NOMO-1 treated with DMSO at 0.1 percent for 48 hours (cell line): Measurements from ENCODE around the gene NME4.
"Not testable (repeated sequence)": the region's sequence is repeated elsewhere in the genome, so short reads cannot be mapped to it uniquely, and the experiment has no call there.

Experiments used
- DNase-seq: peaks from one replicate; lab custom pipeline; 2025; ENCODE audit not compliant: unreplicated experiment; lab: John Stamatoyannopoulos, UW

Gene NME4

DNA sequence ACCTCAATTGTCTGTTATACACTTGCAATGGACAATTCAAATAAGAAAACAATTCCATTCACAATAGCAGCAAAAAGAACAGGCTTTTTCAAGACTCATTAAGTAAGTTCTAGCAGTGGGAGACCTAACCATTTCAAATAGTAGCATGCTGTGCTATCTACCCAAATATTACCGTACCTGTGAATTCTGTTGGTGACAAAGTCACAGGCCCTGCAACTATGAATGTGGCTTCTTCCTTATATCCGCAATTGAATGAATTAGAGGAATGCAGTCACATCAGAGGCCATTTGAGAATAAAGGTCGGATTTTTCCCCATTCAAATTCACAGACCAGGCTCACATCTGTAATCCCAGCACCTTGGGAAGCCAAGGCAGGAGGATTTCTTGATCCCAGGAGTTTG lies 800 bp upstream of the NME4 start:
- DNase-seq: no peak

DNA sequence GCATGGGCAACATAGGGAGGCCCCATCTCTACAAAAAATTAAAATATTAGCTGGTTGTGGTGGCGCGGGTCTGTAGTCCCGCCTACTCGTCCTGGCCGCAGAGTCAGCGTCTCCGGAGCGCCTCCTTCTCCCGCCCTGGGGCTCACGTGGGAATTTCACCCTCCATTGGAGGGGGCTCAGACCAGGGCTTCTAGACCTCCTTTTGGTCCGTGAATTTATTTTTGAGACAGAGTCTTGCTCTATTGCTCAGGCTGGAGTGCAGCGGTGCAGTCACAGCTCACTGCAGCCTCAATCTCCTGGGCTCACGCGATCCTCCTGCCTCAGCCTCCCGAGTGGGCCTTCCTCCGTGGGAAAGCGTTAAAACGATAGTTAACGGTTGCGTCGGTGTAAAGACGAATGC lies 394 bp upstream of the NME4 start:
- no peak for DNase-seq

DNA sequence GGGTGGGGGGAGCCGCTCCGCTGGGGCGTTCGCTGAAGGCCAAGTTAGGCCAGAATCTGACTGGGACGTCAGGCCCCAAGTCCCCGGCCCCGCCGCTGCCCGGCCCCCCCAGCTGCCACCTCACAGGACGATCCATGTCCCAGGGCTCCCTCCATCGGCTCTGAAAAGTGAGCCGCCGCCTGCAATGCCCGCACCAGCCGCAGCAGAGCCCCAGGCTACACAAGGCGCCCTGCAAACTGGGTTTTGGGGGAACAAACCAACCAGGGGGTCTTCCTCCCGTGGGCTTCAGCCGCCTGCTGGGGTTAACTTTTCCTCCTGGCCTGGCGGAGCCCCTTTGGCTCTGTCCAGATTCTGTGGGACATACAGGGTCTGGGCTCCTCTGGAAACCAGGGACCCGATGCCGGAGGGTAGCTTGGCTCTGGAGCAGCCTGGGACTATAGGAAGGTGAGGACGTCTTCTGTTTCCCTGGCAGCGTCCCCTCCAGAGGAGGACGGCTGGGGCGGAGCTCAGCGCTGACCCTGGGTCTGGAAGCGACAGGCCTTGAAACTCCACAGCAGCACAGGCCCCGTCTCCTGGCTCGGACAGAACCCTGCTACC lies 835 bp downstream of the NME4 start:
- peak; percentile 38 for DNase-seq

DNA sequence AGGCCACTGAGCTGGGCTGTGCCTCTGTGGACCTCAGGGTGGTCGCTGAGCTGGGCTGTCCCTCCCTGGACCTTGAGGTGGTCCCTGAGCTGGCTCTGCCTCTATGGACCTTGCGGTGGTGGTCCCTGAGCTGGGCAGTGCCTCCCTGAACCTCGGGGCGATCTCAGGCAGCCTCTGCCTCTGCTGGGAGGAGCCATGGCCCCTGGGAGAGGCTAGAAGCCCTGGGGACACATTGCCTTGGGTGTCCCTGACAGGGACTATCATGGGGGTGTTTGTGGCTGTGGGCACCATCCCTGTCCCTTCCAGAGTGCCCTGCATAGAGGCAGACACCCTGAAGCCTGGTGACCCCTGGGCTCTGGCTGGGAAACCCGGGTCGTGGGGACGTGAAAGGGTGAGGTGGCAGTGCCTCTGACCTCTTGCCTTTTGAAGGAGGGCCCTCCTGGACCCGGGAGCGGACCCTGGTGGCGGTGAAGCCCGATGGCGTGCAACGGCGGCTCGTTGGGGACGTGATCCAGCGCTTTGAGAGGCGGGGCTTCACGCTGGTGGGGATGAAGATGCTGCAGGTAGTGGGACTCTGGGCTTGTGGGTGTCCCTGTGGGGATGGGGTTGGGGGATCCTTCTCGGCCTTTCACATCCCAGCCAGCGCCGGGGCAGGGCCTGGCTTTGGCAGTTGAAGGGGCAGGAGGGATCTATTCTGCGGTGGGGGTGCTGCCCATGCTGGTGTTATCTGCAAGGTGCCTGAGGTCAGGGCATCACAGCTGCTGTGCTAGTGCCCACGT lies 1.8 kb downstream of the NME4 start:
- no peak for DNase-seq

DNA sequence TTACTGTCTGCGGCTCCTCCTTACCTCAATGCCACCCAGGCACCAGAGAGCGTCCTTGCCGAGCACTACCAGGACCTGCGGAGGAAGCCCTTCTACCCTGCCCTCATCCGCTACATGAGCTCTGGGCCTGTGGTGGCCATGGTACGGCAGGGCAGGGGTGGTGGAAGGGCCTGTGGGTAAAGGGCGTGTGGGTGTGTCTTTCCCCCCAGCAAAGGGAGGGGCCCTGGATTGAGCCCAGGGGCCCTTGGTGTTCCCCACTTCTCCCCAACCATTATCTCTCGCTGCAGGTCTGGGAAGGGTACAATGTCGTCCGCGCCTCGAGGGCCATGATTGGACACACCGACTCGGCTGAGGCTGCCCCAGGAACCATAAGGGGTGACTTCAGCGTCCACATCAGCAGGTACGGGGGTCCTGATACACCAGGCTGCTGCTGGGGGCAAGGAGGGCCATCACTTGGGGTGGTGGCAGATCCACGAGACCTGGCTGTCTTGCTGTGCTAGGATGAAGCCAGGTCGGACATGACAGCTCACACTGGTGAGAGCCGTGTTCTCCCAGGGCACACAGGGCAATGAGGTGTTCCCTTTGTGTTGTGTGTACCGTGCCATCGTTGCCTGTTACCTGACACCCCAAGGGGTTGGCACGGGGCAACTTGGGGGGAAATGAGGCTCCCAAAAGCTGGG lies 2.5 kb downstream of the NME4 start:
- no peak for DNase-seq

- no peak for DNase-seq
Observed at GRCh38 chr16:400061-400591, 3.1 kb downstream of the NME4 start.

DNA sequence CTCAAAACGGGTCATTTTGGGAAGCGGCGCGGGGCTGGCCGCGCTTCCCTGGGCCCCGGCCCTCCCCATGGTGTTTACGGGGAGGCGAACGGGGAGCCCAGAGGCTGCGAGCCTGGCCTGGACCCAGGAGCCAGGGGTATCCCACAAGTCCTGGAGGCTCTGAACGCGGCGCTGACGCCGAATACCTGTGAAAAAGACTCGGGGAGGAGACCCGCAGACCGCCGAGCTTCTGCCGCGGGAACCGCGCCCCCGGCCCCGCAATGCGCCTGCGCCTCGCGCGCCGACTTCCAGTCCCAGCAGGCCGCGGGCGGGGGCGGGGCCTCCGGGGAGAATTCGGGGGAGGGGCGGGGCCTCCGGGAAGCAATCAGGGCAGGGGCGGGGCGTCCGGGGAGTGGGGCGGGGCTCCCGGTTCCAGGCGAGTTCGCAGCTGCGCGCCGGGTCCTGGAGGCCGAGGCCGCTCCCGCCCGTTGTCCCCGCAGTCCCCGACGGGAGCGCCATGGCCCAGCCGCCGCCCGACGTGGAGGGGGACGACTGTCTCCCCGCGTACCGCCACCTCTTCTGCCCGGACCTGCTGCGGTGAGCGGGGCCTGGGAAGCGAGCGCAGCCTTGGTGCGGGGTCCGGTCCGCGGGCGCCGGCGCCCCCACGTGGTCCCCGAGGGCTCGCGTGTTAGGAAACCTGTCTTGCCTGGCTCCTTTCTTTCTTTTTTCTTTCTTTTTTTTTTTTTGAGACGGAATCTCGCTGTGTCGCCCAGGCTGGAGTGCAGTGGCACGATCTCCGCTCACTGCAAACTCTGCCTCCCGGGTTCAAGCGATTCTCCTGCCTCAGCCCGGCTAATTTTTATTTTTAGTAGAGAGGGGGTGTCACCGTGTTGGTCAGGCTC lies 4.7 kb downstream of the NME4 start, which contains the start of gene DECR2:
Gene DECR2 (plus strand): TSS at position 418 of the 881 bp plus-strand sequence. CDS start 79 bp downstream, at position 497.
- peak; percentile 87 for DNase-seq

GRCh38 chr16:404971-405486 lies 8.0 kb downstream of the NME4 start:
- no peak for DNase-seq

GRCh38 chr16:405548-406506 lies 8.8 kb downstream of the NME4 start:
- no peak for DNase-seq

DNA sequence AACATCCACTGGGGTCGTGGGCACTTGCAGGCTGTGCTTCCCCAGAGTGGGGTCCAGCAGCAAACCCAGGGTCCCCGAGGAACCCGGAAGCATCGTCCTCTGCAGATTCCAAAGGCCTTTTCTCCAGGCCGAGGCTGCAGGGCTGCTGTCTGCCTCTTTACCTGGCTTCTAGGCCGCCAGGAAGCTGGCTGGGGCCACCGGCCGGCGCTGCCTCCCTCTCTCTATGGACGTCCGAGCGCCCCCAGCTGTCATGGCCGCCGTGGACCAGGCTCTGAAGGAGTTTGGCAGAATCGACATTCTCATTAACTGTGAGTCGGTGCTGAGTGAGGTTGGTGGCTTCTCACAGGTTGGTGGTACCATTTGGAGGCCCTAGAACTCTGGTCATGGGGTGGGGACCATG lies 10.3 kb downstream of the NME4 start:
- no peak for DNase-seq

DNA sequence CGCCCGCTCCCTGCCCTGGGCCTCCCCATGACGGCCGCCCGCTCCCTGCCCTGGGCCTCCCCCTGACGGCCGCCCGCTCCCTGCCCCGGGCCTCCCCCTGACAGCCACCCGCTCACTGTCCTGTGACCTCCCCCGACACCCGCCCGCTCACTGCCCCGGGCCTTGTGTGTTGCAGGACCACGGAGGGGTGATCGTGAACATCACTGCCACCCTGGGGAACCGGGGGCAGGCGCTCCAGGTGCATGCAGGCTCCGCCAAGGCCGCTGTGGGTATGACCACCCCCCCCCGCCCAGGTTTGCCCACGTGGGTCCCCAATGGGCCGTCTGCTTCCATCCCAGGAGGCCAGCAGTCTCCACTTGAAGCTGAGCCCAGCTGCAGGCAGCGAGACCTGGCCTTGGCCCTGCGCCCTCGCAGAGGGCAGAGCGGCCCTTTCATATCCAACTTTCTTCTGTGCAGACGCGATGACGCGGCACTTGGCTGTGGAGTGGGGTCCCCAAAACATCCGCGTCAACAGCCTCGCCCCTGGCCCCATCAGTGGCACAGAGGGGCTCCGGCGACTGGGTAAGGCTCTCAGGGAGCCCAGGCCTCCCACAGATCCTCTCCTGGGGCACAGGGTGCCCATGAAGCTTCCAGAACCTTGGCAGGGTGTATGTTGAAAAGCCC lies 13.6 kb downstream of the NME4 start:
- no peak for DNase-seq

DNA sequence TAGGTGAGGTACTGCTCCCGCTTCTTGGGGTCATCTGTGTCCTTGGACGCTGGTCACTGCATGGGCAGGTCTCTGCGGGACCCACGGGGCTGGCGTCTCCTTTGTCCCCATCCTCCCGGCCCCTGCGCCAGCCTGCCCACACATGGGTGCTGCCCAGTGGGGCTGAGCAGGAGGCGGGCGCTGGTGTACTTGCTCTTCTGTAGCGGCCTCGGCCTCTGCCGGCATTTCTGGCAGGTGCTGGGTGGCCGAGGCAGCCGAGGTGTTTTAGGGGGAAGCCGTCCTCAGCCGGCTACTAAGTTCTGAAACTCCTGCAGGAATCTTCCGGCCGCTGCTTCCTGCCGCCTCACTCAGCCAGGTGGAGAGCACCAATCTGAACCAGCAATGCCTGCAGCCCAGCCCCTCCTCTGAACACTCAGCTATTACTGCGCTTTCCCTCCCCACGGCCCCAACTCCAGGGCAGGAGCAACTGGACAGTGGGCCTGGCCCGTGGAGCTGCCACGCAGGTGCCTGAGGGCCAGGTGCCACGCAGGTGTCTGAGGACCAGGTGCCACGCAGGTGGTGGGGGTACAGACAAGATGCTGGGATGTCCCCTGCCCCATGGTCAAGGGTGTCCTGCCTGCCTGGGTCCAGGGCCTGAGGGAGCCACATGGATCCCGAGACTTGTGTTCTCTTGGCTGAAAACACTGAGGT lies 14.7 kb downstream of the NME4 start:
- DNase-seq: no peak

GRCh38 chr16:414395-415169 lies 17.6 kb downstream of the NME4 start:
- DNase-seq: no peak

- not testable (repeated sequence) for DNase-seq
Observed at GRCh38 chr16:415170-415498, 18.1 kb downstream of the NME4 start.

GRCh38 chr16:422179-422578 lies 25.2 kb downstream of the NME4 start:
- not testable (repeated sequence) for DNase-seq

DNA sequence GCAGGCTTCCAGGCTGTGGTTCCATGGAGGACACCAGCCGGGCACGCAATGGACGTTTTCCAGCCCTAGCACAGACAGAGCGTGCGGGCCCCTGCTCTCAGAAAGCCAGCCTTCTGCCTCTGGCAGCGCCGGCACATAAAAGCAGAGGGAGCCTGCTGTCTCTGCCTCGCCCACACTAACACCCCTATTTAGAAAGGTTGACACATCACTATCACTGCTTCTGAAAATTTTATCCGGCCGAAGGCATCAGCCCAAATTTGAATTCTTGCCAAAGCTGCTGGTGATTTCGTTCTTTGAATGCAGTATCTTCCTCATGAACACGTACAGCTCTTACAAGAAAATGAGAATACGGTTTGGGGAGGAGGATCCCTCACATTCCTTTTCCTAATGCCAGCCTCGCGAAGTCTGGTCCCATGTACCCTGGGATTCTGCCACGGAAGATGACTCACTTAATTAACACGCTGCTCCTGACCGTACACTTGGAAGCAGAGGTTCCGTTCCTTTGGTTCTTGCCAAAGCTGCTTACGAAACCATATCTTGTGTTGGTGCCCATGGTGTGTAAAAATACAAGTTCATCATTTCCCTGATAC lies 27.1 kb downstream of the NME4 start:
- peak; percentile 13 for DNase-seq

DNA sequence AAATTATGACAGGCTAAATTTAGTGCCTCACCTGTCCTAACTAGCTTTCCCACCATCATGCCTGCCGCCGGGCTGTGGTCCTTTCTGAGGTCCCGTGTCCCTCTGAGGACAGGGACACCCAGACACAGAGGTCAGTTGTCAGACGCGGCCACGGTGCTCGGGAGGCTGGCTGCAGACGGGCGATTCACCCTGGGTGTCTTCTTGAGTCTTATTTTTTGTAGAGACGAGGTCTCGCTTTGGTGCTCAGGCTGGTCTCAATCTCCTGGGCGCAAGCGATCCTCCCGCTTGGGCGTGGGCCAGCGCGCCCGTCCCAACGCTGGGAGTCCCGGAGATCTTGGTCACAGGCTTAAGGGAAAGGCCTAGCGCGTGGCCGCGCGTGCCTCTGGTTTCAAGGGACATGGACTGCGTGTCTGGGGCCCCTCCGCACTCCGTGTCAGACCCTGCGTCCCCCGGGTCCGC lies 27.7 kb downstream of the NME4 start:
- DNase-seq: no peak
